H1 (cell line): Measurements from ENCODE around the gene GNAL. TPM values are rescaled to one million over a fixed set of nuclear protein-coding genes. Genes with fewer than 3 reads are reported as not detected.

Experiments used
- CBX8 ChIP-seq: fragments of 300-800, 300-1000 bp; sonication (generic); IDR thresholded peaks from 2 replicates; pipeline ENCODE4 v1.7.1; 2016; ENCODE audit warnings: low read depth, low read length, borderline replicate concordance
- CHD7 ChIP-seq: fragments of 300-600 bp; sonication (generic); IDR thresholded peaks from 2 replicates; pipeline ENCODE4 v1.7.1; 2012; ENCODE audit warnings: low read length, moderate library complexity, mild to moderate bottlenecking, inconsistent platforms; ENCODE audit not compliant: insufficient replicate concordance
- CREB1 ChIP-seq: IDR thresholded peaks from 2 replicates; pipeline ENCODE4 v1.6.1; 2012; ENCODE audit warnings: inconsistent platforms
- EGR1 ChIP-seq: IDR thresholded peaks from 2 replicates; pipeline ENCODE4 v1.6.1; 2011; ENCODE audit warnings: low read depth, low read length, borderline replicate concordance
- HDAC2 ChIP-seq, 2 experiments: fragments of 300-600 bp in 1 of 2; sonication (generic) in 1 of 2; IDR thresholded peaks; 2 replicates each; pipeline ENCODE4 v1.6.1; 2011 to 2012; ENCODE audit warnings: low read depth in 2 of 2, low read length in 2 of 2, mild to moderate bottlenecking in 2 of 2, moderate library complexity in 2 of 2, borderline replicate concordance in 1 of 2, inconsistent platforms in 1 of 2
- RFX5 ChIP-seq: IDR thresholded peaks from 2 replicates; pipeline ENCODE4 v1.6.1; 2011; ENCODE audit warnings: low read depth, low read length, improper control_type of control experiment, borderline replicate concordance
- SIX5 ChIP-seq: IDR thresholded peaks from 2 replicates; pipeline ENCODE4 v1.6.1; 2011; ENCODE audit warnings: mild to moderate bottlenecking, low read depth, low read length
- ZNF274 ChIP-seq: IDR thresholded peaks from 2 replicates; pipeline ENCODE4 v1.7.0; 2012; ENCODE audit warnings: low read length, borderline replicate concordance; ENCODE audit errors: extremely low read depth
- polyA plus RNA-seq, 7 experiments: library from polyadenylated mRNA; depleted of rRNA in 3 of 7; stranded (reverse) in 5 of 7; unstranded in 2 of 7; fragments of >200 nt in 5 of 7; fragments of 200-250 nt in 2 of 7; gene quantifications; 1 replicate in 5 of 7; 2 replicates in 1 of 7; 4 replicates in 1 of 7; pipeline versions ENCODE4 v1.2.1 to v1.2.3, GENCODE V29; 2011 to 2013; ENCODE audit warnings: missing spikeins in 2 of 7, mixed read lengths in 2 of 7
- total RNA-seq: library from RNA; stranded (reverse); fragmentation: NEBNext Ultra II Directional; extraction: Animal tissue kit (Norgen Biotek cat#: 25700); gene quantifications from 2 replicates; pipeline ENCODE4 v1.2.1, GENCODE V29; 2021

GNAL gene
- total and polyA plus RNA-seq, 2 of the 8 experiments (the other 6 are each of a cell fraction or from before 2014, with no cell fraction given): 13.2 to 18.3 TPM

GRCh38 chr18:11696451-11696850 lies 7.4 kb downstream of the GNAL start (continued):
- no peak for TF ChIP-seq CHD7
- no peak for TF ChIP-seq CREB1
- TF ChIP-seq SIX5: no peak
- no peak for TF ChIP-seq EGR1
- no peak for TF ChIP-seq RFX5
- TF ChIP-seq CBX8: no peak
- TF ChIP-seq HDAC2 (IDR thresholded peaks at IDR 0.05; ENCODE audit: borderline replicate concordance in 1 of 2, low read depth in 2 of 2, low read length in 2 of 2): no peak
- TF ChIP-seq ZNF274: no peak
- TF ChIP-seq, all 59 proteins: peak for 0
